OCI-LY3 (cell line): ENCODE results near the gene PPP3R1.

Source experiments
- H2AFZ ChIP-seq: fragments of 200-600, 300-600 bp; shearing (Covaris generic); 2 replicates; pipeline ENCODE4 v1.6.0; 2014; ENCODE audit warnings: antibody characterized with exemption, low read depth, low read length
- H3K27ac ChIP-seq: fragments of 200-600, 300-600 bp; sonication (generic); 2 replicates; pipeline ENCODE4 v1.5.1; 2014; ENCODE audit warnings: mild to moderate bottlenecking, low read length, moderate library complexity, mixed read lengths
- H3K27me3 ChIP-seq: fragments of 200-600, 300-600 bp; sonication (generic); 2 replicates; pipeline ENCODE4 v1.6.1; 2014; ENCODE audit warnings: low read depth, low read length, mixed read lengths
- H3K36me3 ChIP-seq: fragments of 200-600, 300-600 bp; sonication (generic); replicated peaks from 2 replicates; pipeline ENCODE3; 2014; ENCODE audit warnings: low read depth, low read length, mixed read lengths
- H3K4me1 ChIP-seq: fragments of 300-600, 200-600 bp; sonication (generic); 2 replicates; pipeline ENCODE4 v1.6.1; 2014; ENCODE audit warnings: low read length, mixed read lengths
- H3K4me2 ChIP-seq: fragments of 200-600, 300-600 bp; sonication (generic); 2 replicates; pipeline ENCODE4 v1.6.1; 2014; ENCODE audit warnings: low read length, mixed read lengths
- H3K4me3 ChIP-seq: fragments of 300-600, 200-600 bp; sonication (generic); 2 replicates; pipeline ENCODE4 v1.5.1; 2014; ENCODE audit warnings: antibody characterized with exemption, mild to moderate bottlenecking, low read length, moderate library complexity
- H3K79me2 ChIP-seq: fragments of 300-600, 200-600 bp; shearing (Covaris generic); 2 replicates; pipeline ENCODE4 v1.6.1; 2014; ENCODE audit warnings: mild to moderate bottlenecking, low read length, mixed read lengths
- H3K9ac ChIP-seq: fragments of 300-600, 200-600 bp; shearing (Covaris generic); 2 replicates; pipeline ENCODE4 v1.6.0; 2014; ENCODE audit warnings: mild to moderate bottlenecking, low read length, moderate library complexity
- H3K9me3 ChIP-seq: fragments of 200-600, 300-600 bp; shearing (Covaris generic); 2 replicates; pipeline ENCODE4 v1.6.1; 2014; ENCODE audit warnings: low read length, mixed read lengths; ENCODE audit not compliant: insufficient read depth
- H4K20me1 ChIP-seq: fragments of 200-600, 300-600 bp; sonication (generic); 2 replicates; pipeline ENCODE4 v1.6.1; 2016; ENCODE audit warnings: low read length, mixed read lengths; ENCODE audit not compliant: insufficient read depth
- CTCF ChIP-seq: fragments of 200-600, 300-600 bp; sonication (generic); IDR thresholded peaks from 2 replicates; pipeline ENCODE4 v1.5.1; 2014; ENCODE audit warnings: antibody characterized with exemption, low read length, low read depth
- EZH2phosphoT487 ChIP-seq: fragments of 200-600 bp; shearing (Covaris generic); IDR thresholded peaks from 2 replicates; pipeline ENCODE4 v1.6.1; 2018; ENCODE audit warnings: antibody characterized with exemption, mixed run types, low read depth

Gene PPP3R1

DNA sequence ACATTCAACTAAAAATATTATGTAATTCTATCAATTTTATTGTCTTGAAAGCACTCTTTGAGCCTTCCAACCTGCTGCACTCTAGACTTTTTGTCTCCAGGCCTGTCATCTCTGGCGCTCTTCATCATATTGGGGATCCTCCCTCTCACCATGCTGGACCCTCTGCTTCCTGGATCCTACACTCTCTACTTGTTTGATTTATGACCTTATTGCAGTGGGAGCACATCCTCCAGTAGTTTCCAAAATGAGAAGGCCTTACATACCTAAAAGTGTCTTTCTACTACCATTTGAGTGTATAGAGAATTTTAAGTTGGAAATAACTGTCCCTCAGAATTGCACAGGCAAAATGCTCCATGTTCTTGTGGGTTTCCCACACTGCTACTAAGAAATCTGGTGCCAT is 69.4 kb downstream of the PPP3R1 start:
- Histone ChIP-seq H4K20me1 (no peaks in the 10 kb centered on the region), H3K4me2 (no peak overlapping the region), H3K27ac (no peak overlapping the region), H3K27me3 (no peaks in the 10 kb centered on the region), H3K79me2 (peaks cover 3% of the 10 kb centered on the region), H2AFZ (no peak overlapping the region), H3K9ac (no peak overlapping the region), H3K4me3 (no peak overlapping the region), H3K36me3 (peaks cover 34% of the 10 kb centered on the region), H3K4me1 (no peaks in the 10 kb centered on the region), H3K9me3 (no peaks in the 10 kb centered on the region)
- TF ChIP-seq EZH2phosphoT487 (no peak), CTCF (no peak)

GRCh38 chr2:68178954-68179627 is 73.2 kb downstream of the PPP3R1 start:
- peaks cover 43% of the 10 kb centered on the region for H3K36me3 ChIP-seq
- H3K27me3 ChIP-seq, result no peaks in the 10 kb centered on the region
- H3K9ac ChIP-seq, result no peak overlapping the region
- no peak overlapping the region for H3K4me3 ChIP-seq
- no peaks in the 10 kb centered on the region for H4K20me1 ChIP-seq
- no peaks in the 10 kb centered on the region for H3K4me1 ChIP-seq
- no peak for TF ChIP-seq EZH2phosphoT487
- no peak for TF ChIP-seq CTCF
- H3K4me2 ChIP-seq, result no peak overlapping the region
- H3K27ac ChIP-seq, result no peak overlapping the region
- H2AFZ ChIP-seq, result no peak overlapping the region
- H3K79me2 ChIP-seq, result peaks cover 11% of the 10 kb centered on the region
- H3K9me3 ChIP-seq, result no peaks in the 10 kb centered on the region

DNA sequence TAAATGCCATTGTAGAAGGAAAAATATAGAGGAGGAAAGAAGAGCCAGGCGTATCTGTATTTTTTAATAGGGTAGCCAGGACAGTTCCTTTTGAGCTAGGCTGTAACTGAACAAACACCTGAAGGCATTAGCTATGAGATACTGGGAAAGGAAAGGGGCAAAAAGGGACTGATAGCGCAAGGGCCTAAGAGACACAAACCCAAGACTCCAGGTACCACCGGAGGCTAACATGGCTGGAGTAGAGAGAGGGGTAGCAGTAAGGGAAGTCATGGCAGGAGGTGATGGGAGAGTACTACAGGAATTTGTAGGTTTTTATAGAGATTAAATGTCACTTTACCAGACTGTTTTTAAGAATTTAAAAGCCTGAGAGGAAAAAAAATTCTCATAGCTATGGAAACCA is 73.9 kb downstream of the PPP3R1 start:
- Histone ChIP-seq H3K27me3 (no peaks in the 10 kb centered on the region), H3K27ac (no peak overlapping the region), H3K4me1 (peaks cover 6% of the 10 kb centered on the region), H4K20me1 (no peaks in the 10 kb centered on the region), H2AFZ (no peak overlapping the region), H3K9me3 (no peaks in the 10 kb centered on the region), H3K36me3 (peaks cover 43% of the 10 kb centered on the region), H3K79me2 (peaks cover 11% of the 10 kb centered on the region), H3K4me3 (no peak overlapping the region), H3K9ac (no peak overlapping the region), H3K4me2 (no peak overlapping the region)
- TF ChIP-seq EZH2phosphoT487 (no peak), CTCF (no peak)

- Histone ChIP-seq H3K27me3 (no peaks in the 10 kb centered on the region), H3K4me3 (no peak overlapping the region), H3K36me3 (peaks cover 50% of the 10 kb centered on the region), H4K20me1 (no peaks in the 10 kb centered on the region), H3K27ac (no peak overlapping the region), H3K4me1 (peaks cover 10% of the 10 kb centered on the region), H3K9me3 (no peaks in the 10 kb centered on the region), H3K4me2 (no peak overlapping the region), H3K79me2 (peaks cover 14% of the 10 kb centered on the region), H2AFZ (no peak overlapping the region), H3K9ac (no peak overlapping the region)
- TF ChIP-seq EZH2phosphoT487 (no peak), CTCF (no peak)
These were observed 74.8 kb downstream of the PPP3R1 start for GRCh38 chr2:68177541-68177940.
